GM12874 (cell line): ENCODE results near the gene PSMB9.

Source experiments
- TF ChIP-seq, protein P1 (sequence below): IDR thresholded peaks from 2 replicates; pipeline ENCODE4 v1.5.1; 2011; ENCODE audit warnings: low read depth, mild to moderate bottlenecking, control low read depth, low read length, moderate library complexity; ENCODE audit not compliant: insufficient read depth

The PSMB9 gene

DNA sequence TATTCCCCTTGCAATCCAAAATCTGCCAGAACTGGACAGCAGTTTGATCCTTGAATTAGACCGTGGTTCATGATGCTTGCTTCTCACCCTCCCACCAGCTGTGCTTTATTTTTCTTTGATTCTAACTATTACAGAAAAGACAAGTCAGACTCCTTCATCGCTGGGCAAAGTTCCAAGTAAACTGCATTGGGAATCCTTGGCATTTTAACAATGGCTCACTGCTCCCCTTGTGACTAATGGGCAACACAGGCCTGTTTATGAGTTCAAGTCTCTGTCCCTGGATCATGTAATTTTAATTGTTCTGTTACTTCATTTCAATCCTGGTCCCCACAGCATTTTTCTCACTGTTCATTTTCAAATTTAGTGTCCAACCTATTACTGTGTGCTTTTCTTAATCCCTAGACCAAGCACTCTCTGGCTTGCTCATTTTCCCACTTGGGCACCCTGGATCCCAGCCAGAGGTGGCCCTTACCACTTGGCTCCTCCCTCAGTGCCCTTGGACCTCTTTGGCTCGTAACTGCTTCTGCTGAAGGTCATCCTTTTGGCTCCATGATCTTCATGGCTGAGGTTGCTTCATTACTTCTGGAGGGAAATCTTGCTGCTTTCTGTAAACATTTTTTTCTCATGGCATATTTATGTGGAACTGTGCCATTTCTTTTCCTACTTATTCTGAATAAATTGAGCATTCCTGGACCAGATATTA lies 32.8 kb downstream of the PSMB9 start:
- TF ChIP-seq, protein P1, sequence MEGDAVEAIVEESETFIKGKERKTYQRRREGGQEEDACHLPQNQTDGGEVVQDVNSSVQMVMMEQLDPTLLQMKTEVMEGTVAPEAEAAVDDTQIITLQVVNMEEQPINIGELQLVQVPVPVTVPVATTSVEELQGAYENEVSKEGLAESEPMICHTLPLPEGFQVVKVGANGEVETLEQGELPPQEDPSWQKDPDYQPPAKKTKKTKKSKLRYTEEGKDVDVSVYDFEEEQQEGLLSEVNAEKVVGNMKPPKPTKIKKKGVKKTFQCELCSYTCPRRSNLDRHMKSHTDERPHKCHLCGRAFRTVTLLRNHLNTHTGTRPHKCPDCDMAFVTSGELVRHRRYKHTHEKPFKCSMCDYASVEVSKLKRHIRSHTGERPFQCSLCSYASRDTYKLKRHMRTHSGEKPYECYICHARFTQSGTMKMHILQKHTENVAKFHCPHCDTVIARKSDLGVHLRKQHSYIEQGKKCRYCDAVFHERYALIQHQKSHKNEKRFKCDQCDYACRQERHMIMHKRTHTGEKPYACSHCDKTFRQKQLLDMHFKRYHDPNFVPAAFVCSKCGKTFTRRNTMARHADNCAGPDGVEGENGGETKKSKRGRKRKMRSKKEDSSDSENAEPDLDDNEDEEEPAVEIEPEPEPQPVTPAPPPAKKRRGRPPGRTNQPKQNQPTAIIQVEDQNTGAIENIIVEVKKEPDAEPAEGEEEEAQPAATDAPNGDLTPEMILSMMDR, result no peak

DNA sequence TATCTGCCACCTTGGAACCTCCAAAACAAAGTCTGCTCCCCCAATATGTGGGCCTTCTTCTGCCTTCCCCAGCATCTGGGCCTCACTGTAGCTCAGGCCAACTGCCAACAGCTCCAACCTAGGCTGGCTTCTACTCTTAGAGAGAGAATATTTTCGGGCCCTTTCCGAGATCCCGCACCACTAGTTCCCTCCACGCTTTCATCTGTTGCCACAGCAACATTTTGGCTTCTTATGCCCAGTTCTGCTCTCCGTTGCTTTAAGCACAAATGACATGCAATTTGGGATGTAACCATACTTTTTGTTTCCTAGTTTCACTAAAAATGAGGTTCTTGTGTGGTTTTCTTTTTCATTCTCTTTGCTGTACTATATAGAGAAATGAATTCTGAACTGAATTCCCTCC lies 33.6 kb downstream of the PSMB9 start:
- TF ChIP-seq, protein P1, result no peak

DNA sequence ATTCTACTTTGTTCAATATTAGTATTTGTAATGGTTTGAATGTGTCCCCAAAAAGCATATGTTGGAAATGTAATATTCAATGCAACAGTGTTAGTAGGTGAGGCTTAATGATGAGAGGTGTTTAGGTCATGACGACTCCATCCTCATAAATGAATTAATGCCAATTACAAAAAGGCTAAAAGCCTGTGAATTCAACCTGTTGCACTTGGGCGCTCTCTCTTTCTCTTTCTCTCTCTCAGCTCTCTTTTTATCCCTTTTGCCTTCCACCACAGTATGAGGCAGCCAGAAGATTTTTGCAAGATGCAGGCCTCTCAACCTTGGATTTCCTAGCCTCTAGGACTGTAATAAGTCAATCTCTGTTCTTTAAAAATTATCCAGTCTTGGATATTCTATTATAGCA lies 34.6 kb downstream of the PSMB9 start:
- TF ChIP-seq, protein P1, result no peak

DNA sequence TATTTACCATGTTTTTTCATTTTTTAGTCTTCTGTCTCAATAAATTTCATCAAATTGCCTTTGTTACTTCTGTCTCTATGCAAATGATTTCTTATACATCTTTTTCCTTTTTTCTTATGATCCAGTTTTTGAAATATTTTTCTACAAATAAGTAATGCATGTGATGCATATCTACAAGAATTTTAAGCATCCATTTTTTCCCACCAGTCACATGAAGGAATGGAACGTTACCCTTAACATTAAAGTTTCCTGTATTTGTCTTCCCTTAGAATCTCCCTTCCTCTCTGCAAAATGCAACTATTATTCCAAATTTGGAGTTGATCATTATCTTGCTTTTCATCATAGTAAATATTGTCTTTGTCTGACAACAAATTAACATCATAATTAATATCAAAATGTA lies 35.5 kb downstream of the PSMB9 start:
- TF ChIP-seq, protein P1, result no peak

DNA sequence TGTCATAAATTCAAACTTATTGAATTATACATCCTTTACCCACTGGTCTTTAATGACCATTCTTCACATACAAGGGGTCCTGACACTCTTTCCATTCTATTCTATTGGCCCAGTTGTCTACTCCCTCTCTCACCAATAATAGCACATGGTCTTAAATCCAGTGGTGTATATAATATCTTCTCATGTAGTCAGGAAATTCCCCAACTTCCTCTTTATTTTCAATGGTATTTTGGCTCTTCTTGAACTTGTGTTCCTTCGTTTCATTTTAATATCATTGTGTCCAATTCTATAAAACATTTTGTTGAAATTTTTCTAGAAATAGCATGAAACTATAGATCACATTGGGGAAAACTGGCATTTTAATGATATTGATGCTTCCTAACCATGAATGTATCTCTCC lies 36.8 kb downstream of the PSMB9 start:
- TF ChIP-seq, protein P1, result no peak

DNA sequence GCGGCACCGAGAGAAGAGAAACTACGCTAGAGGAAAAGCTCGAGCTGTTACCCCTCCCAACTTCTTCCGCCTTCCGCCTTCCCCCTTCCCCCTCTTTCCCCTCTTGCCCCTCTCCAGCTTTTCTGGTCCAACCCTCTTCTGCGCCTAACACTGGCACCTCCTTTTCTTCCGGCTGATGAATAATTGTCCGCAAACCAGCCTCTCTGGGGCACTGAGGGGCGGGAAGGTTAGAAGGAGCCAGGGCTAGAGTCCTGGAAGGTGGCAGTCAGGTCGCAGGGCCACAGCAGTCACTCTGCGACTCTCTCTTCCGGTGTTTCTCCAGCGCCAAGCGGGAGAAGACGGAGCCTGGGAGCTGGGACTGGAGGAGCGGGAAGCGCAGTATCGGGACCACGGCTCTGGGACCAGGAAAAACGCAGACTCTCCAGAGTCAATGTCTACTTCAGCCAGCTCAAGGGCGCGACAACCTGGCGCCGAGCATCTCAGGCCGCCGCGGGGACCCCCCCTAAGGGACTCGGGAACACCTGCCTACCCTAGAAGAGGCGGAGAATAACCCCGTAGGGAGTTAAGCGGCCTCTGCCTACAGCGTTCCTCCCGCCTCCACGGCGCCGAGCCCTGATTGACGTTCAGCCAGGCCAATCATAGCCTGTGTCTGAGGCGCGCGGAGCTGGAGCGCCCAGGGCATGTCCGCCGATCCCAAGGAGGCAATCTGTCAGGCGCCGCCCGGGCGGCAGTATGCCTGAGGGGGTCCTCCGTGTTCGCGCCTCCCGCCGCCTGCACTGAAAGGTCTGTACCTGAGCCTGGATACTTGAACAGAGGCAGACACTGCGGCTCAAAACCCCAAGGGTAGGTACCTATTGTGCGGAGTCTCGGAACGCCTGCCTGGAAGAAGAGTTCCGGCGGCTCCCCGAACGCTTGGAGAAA lies 40.4 kb downstream of the PSMB9 start:
- TF ChIP-seq, protein P1, result no peak

DNA sequence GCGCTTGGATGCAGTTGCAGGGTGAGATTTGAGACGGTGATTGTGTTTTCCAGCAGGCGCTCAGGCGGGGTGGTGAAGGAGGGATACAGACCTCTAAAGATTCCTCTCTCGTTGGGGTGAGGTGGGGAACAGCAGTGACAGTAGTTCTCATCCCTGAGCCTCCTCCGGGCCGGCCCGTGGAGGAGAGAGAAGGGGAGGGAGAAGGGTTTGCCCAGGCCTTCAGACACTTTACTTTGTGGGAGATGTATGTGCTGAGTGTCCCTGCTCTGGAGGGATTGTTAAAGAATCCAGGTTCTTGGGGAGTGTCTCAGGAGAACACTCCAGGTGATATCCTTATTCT lies 41.0 kb downstream of the PSMB9 start:
- TF ChIP-seq, protein P1, result no peak
